HepG2 (cell line): Measurements from ENCODE around the gene ATG16L1. TPM values are rescaled to one million over a fixed set of nuclear protein-coding genes. Genes with fewer than 3 reads are reported as not detected.

Source experiments
- ATAC-seq: fragments of 200-7000 bp; cut with Tn5 transposase; 3 replicates; pipeline ENCODE4 v1.9.1; 2020; ENCODE audit warnings: mild to moderate bottlenecking, moderate library complexity
- BruUV-seq: library from RNA; stranded (reverse); fragments of 400-500 nt; replicated peaks from 2 replicates; lab custom pipeline; 2021; lab: Mats Ljungman, UMichigan
- CTCF ChIA-PET: fragments of 300-600 bp; formaldehyde crosslinking; extraction: SDS; loops from one replicate; lab custom pipeline; 2021; ENCODE audit warnings: low total read pairs, inconsistent platforms, low intra/inter-chr PET ratio; lab: Yijun Ruan, JAX
- POLR2A ChIA-PET: fragments of 350-600 bp; sonication (Branson Sonifier 250); formaldehyde crosslinking; loops from one replicate; lab custom pipeline; 2020; ENCODE audit warnings: antibody characterized with exemption, inconsistent platforms; lab: Yijun Ruan, JAX
- DNase-seq: peaks from one replicate; pipeline ENCODE4 v3.0.0-alpha.2; 2015; ENCODE audit warnings: low spot score
- FAIRE-seq: peaks from 3 replicates; lab custom pipeline; 2011; peaks lifted over from hg19 to GRCh38; lab: Jason Lieb, UNC
- H2AFZ ChIP-seq: one replicate; pipeline ENCODE4 v1.6.1; 2011; ENCODE audit warnings: low read length, inconsistent platforms
- H3K27ac ChIP-seq: fragments of 300-600 bp; 3 replicates; pipeline ENCODE4 v1.8.0; 2011; ENCODE audit warnings: mixed run types, mild to moderate bottlenecking, mixed read lengths, low read length, inconsistent platforms; ENCODE audit not compliant: insufficient read depth; ENCODE audit errors: extremely low read length
- H3K27me3 ChIP-seq, 2 experiments: fragments of 200-600 bp in 1 of 2; 2 replicates in 1 of 2; 3 replicates in 1 of 2; pipeline versions ENCODE4 v1.6.0 to v1.8.0; 2011; ENCODE audit warnings: low read length in 2 of 2, mild to moderate bottlenecking in 2 of 2, moderate library complexity in 2 of 2, inconsistent platforms in 1 of 2; ENCODE audit not compliant: insufficient read depth in 2 of 2, control insufficient read depth in 1 of 2
- H3K36me3 ChIP-seq, 2 experiments: fragments of 200-600 bp in 1 of 2; replicated peaks in 1 of 2; 2 replicates in 1 of 2; 3 replicates in 1 of 2; pipeline versions ENCODE4 v1.5.1 to v1.8.0; 2011; ENCODE audit warnings: low read length in 2 of 2, inconsistent platforms in 1 of 2; ENCODE audit not compliant: insufficient read depth in 2 of 2, control insufficient read depth in 1 of 2
- H3K4me1 ChIP-seq: 2 replicates; pipeline ENCODE4 v1.5.1; 2012; ENCODE audit warnings: low read length, inconsistent platforms; ENCODE audit not compliant: insufficient read depth
- H3K4me2 ChIP-seq: 2 replicates; pipeline ENCODE4 v1.6.0; 2011; ENCODE audit warnings: low read depth, low read length, inconsistent platforms
- H3K4me3 ChIP-seq, 3 experiments: fragments of 200-600 bp in 1 of 3; sonication (generic), shearing (Covaris generic) in 1 of 3; replicated peaks in 1 of 3; 2 replicates each; pipeline ENCODE4 v1.5.1; 2011 to 2016; ENCODE audit warnings: low read length in 3 of 3, inconsistent platforms in 2 of 3, low read depth in 2 of 3, mild to moderate bottlenecking in 2 of 3, control low read depth in 1 of 3, mixed read lengths in 1 of 3; ENCODE audit not compliant: insufficient read depth in 1 of 3
- H3K79me2 ChIP-seq: one replicate; pipeline ENCODE4 v1.6.1; 2011; ENCODE audit warnings: low read length, inconsistent platforms; ENCODE audit not compliant: insufficient read depth
- H3K9ac ChIP-seq: 2 replicates; pipeline ENCODE4 v1.6.0; 2011; ENCODE audit warnings: mild to moderate bottlenecking, low read depth, low read length, inconsistent platforms; ENCODE audit not compliant: insufficient read depth
- H3K9me3 ChIP-seq: 2 replicates; pipeline ENCODE4 v1.5.1; 2012; ENCODE audit warnings: mild to moderate bottlenecking, low read length
- H4K20me1 ChIP-seq: 2 replicates; pipeline ENCODE4 v1.6.0; 2011; ENCODE audit warnings: inconsistent platforms, mild to moderate bottlenecking, low read length, moderate library complexity; ENCODE audit not compliant: insufficient read depth
- ZBTB33 ChIP-seq: sonication (generic); formaldehyde crosslinking; IDR thresholded peaks from 2 replicates; pipeline ENCODE4 v1.4.0; 2020; ENCODE audit warnings: missing genetic modification reagents
- WGBS: methylation state at CpG from one replicate; pipeline ENCODE4 v1.1.6; 2017; ENCODE audit warnings: low lambda C conversion rate; 5-methylcytosine and 5-hydroxymethylcytosine counted together
- in situ Hi-C: cut with HindIII; loops from 2 replicates; pipeline ENCODE4 v1.10.0; 2017; ENCODE audit warnings: low pct_unique_long_range_greater_than_20kb; ENCODE audit not compliant: extremely low pct_ligation_motif_present
- intact Hi-C: fragments of 100-400 bp; cut with micrococcal nuclease; formaldehyde crosslinking; loops from one replicate; pipeline ENCODE4 v1.10.0; 2022; ENCODE audit not compliant: unreplicated experiment
- polyA plus RNA-seq, 8 experiments: library from polyadenylated mRNA; depleted of rRNA in 3 of 8; stranded (reverse) in 7 of 8; unstranded in 1 of 8; fragments of >200 nt; fragmentation: Illumina TruSeq in 4 of 8; extraction: Trizol in 4 of 8; gene quantifications; 2 replicates each; pipeline versions ENCODE4 v1.2.1 to v1.2.3, GENCODE V29; 2011 to 2016; ENCODE audit warnings: low read depth in 4 of 8, missing spikeins in 1 of 8, mixed read lengths in 1 of 8; ENCODE audit not compliant: insufficient read depth in 1 of 8
- total RNA-seq, 5 experiments: library from RNA; depleted of rRNA; stranded (reverse); fragments of >200 nt; fragmentation: Illumina TruSeq; extraction: Trizol; gene quantifications; 2 replicates each; pipeline ENCODE4 v1.2.3, GENCODE V29; 2016; ENCODE audit warnings: low read depth in 1 of 5
- TF ChIP-seq, protein P1 (sequence below): sonication (generic); formaldehyde crosslinking; IDR thresholded peaks from 2 replicates; pipeline ENCODE4 v1.4.0; 2020; ENCODE audit warnings: missing genetic modification reagents

Gene ATG16L1
- total and polyA plus RNA-seq, 2 of the 13 experiments (the other 11 are each of a cell fraction or from before 2014, with no cell fraction given): 26.0 to 51.7 TPM

- Histone ChIP-seq H3K4me1 (peaks cover 30% of the 10 kb centered on the region), H3K9ac (no peak overlapping the region), H3K4me3 (no peak overlapping the region), H3K27ac (no peak overlapping the region), H3K36me3 (peaks cover 1 to 6% of the 10 kb centered on the region in 2 experiments; a peak in 4 of 5 replicates), H3K79me2 (no peaks in the 10 kb centered on the region), H4K20me1 (no peaks in the 10 kb centered on the region), H3K9me3 (no peaks in the 10 kb centered on the region), H2AFZ (no peak overlapping the region), H3K4me2 (no peak overlapping the region), H3K27me3 (peaks cover 0 to 5% of the 10 kb centered on the region in 2 experiments; a peak in 1 of 5 replicates)
- no TSS peak for BruUV-seq
- DNase-seq (peak; percentile 23), ATAC-seq (peak; percentile 8), FAIRE-seq (no peak)
- ChIA-PET CTCF (no interaction called here), POLR2A (no interaction called here)
- 24% methylated on average over 10 of the region's 10 CpGs for WGBS
- no peak for TF ChIP-seq ZBTB33 (CRISPR knock-in tag)
- TF ChIP-seq, protein P1, sequence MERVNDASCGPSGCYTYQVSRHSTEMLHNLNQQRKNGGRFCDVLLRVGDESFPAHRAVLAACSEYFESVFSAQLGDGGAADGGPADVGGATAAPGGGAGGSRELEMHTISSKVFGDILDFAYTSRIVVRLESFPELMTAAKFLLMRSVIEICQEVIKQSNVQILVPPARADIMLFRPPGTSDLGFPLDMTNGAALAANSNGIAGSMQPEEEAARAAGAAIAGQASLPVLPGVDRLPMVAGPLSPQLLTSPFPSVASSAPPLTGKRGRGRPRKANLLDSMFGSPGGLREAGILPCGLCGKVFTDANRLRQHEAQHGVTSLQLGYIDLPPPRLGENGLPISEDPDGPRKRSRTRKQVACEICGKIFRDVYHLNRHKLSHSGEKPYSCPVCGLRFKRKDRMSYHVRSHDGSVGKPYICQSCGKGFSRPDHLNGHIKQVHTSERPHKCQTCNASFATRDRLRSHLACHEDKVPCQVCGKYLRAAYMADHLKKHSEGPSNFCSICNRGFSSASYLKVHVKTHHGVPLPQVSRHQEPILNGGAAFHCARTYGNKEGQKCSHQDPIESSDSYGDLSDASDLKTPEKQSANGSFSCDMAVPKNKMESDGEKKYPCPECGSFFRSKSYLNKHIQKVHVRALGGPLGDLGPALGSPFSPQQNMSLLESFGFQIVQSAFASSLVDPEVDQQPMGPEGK (CRISPR knock-in tag): peak; percentile 33; the same call in 1 of the 2 replicates
- intact Hi-C loops (no loop called here), in situ Hi-C loops (no loop called here)
Measured at GRCh38 chr2:233209533-233210171, 41.8 kb upstream of the ATG16L1 start.
